ENCODE data around the gene SNRNP70. TPM values are rescaled to one million over a fixed set of nuclear protein-coding genes. Genes with fewer than 3 reads are reported as not detected.

The SNRNP70 gene
- total RNA-seq, 1 donor = 88.4 TPM

Small RNAs within 50 kb of the gene (small RNA-seq; reads per million reads assigned to genes)
- gene RN7SL708P = not detected

Other genes starting within 250 kb of the SNRNP70 start
- 2.2 and 6.8 TPM in 2 replicates for gene HSD17B14, start 249.0 kb upstream of the SNRNP70 start, total RNA-seq
- gene PLEKHA4, start 216.8 kb upstream of the SNRNP70 start, total RNA-seq = 23.1 and 31.3 TPM in 2 replicates
- gene PPP1R15A, start 213.0 kb upstream of the SNRNP70 start, total RNA-seq = 59.2 and 70.2 TPM in 2 replicates
- gene TULP2, start 186.7 kb upstream of the SNRNP70 start, total RNA-seq = 0.11 TPM in 1 of 2 replicates, not detected in the other
- gene NUCB1, start 185.1 kb upstream of the SNRNP70 start, total RNA-seq = 258 and 269 TPM in 2 replicates
- gene DHDH, start 151.8 kb upstream of the SNRNP70 start, total RNA-seq = 0.13 and 0.32 TPM in 2 replicates
- 34.5 and 37.1 TPM in 2 replicates for gene BAX, start 130.6 kb upstream of the SNRNP70 start, total RNA-seq
- gene FTL, start 120.1 kb upstream of the SNRNP70 start, total RNA-seq = 3,310 and 5,078 TPM in 2 replicates
- 37.5 and 61.8 TPM in 2 replicates for gene GYS1, start 92.1 kb upstream of the SNRNP70 start, total RNA-seq
- gene RUVBL2, start 91.6 kb upstream of the SNRNP70 start, total RNA-seq = 121 and 122 TPM in 2 replicates
- not detected in 2 replicates for gene LHB, start 68.4 kb upstream of the SNRNP70 start, total RNA-seq
- not detected in 2 replicates for gene CGB3, start 61.1 kb upstream of the SNRNP70 start, total RNA-seq
- not detected in 2 replicates for gene CGB2, start 53.6 kb upstream of the SNRNP70 start, total RNA-seq
- not detected in 2 replicates for gene CGB1, start 48.6 kb upstream of the SNRNP70 start, total RNA-seq
- gene CGB5, start 41.6 kb upstream of the SNRNP70 start, total RNA-seq = not detected in 2 replicates
- gene CGB8, start 36.3 kb upstream of the SNRNP70 start, total RNA-seq = not detected in 2 replicates
- 0.13 and 0.32 TPM in 2 replicates for gene CGB7, start 27.7 kb upstream of the SNRNP70 start, total RNA-seq
- not detected in 2 replicates for gene NTF4, start 20.6 kb upstream of the SNRNP70 start, total RNA-seq
- gene KCNA7, start 12.8 kb upstream of the SNRNP70 start, total RNA-seq = not detected in 2 replicates
- 2.8 and 3.7 TPM in 2 replicates for gene LIN7B, start 28.9 kb downstream of the SNRNP70 start, total RNA-seq
- gene C19orf73, start 33.7 kb downstream of the SNRNP70 start, total RNA-seq = 0.26 and 0.65 TPM in 2 replicates
- 0.91 and 1.4 TPM in 2 replicates for gene PPFIA3, start 34.1 kb downstream of the SNRNP70 start, total RNA-seq
- not detected in 2 replicates for gene HRC, start 69.9 kb downstream of the SNRNP70 start, total RNA-seq
- gene TRPM4, start 72.3 kb downstream of the SNRNP70 start, total RNA-seq = 13.4 and 17.0 TPM in 2 replicates
- 0.32 TPM in 1 of 2 replicates, not detected in the other for gene SLC6A16, start 239.7 kb downstream of the SNRNP70 start, total RNA-seq
- not detected in 2 replicates for gene CD37, start 250.0 kb downstream of the SNRNP70 start, total RNA-seq

Measured in articular chondrocyte of knee joint (primary cell).